ENCODE data around the gene SPIN1. TPM values are rescaled to one million over a fixed set of nuclear protein-coding genes. Genes with fewer than 3 reads are reported as not detected.
A peak's percentile ranks its signal among the peaks of the same experiment; 100 is the strongest.

SPIN1 gene
- total RNA-seq, 1 donor from 2014 or later, result 89.5 TPM

DNA sequence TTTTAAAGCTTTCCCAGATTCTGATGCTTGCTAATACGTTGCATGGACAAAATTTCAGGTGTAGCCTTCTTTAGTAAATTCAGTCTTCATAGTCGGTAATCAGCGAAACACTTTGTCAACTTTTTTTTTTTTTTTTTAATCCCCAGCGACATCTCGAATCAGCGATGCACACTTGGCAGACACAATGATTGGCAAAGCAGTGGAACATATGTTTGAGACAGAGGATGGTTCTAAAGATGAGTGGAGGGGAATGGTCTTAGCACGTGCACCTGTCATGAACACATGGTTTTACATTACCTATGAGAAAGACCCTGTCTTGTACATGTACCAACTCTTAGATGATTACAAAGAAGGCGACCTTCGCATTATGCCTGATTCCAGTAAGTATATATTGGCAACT is 80.0 kb downstream of the SPIN1 start:
- DNase-seq (ENCODE audit: low read depth) (no peak), FAIRE-seq (no peak)
- Histone ChIP-seq H3K4me3 (ENCODE audit: low read depth, low read length) (no peak overlapping the region), H3K36me3 (ENCODE audit: control insufficient read depth, insufficient read depth, low read length) (peaks cover 2% of the 10 kb centered on the region), H3K27me3 (ENCODE audit: control insufficient read depth, insufficient read depth, low read length) (no peaks in the 10 kb centered on the region)
- no peak for TF ChIP-seq CTCF (IDR thresholded peaks at IDR 0.05; ENCODE audit: insufficient read depth, low read length, severe bottlenecking)

DNA sequence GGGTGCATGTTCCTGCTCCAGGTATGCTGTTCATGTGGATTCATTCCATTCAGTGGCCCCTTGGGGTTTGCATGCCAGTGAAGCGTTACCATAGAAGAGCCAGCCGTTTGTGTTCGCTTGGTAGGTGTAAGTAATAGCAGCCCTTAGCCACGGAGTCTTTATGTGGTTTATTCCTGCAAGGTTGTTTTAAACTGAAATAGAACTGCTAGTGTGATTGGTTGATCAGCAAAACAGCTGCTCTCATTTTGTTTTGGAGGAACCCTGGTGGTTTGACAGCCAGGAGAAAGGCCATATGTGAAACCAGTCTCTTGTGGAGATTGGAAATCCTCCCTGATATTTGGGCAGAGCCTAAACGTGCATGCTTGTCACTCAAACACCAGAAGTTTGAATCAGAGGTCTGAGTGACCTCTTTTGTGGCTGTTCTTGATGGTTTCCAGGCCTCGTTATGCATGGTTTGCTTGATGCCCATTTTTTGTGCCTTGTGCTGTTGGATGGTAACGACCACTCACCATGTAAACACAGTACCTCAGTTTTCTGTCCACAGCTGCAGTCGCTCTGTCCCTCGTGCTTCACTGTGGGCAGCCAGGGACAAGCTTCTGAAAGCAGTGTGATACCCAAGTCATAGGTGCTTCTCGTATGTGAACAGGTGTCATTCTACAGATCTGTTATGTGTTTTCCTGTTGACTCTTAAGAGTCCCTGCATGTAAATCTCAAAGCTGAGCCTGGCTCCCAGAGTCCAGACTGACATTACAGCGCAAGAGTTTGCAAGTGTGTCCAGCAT is 88.4 kb downstream of the SPIN1 start:
- FAIRE-seq (peak; percentile 70), DNase-seq (ENCODE audit: low read depth) (no peak)
- no peaks in the 10 kb centered on the region for H3K27me3 ChIP-seq (ENCODE audit: control insufficient read depth, insufficient read depth, low read length)
- no peak for TF ChIP-seq CTCF (IDR thresholded peaks at IDR 0.05; ENCODE audit: insufficient read depth, low read length, severe bottlenecking)
- H3K36me3 ChIP-seq (ENCODE audit: control insufficient read depth, insufficient read depth, low read length), result peaks cover 5% of the 10 kb centered on the region
- no peak overlapping the region for H3K4me3 ChIP-seq (ENCODE audit: low read depth, low read length)

DNA sequence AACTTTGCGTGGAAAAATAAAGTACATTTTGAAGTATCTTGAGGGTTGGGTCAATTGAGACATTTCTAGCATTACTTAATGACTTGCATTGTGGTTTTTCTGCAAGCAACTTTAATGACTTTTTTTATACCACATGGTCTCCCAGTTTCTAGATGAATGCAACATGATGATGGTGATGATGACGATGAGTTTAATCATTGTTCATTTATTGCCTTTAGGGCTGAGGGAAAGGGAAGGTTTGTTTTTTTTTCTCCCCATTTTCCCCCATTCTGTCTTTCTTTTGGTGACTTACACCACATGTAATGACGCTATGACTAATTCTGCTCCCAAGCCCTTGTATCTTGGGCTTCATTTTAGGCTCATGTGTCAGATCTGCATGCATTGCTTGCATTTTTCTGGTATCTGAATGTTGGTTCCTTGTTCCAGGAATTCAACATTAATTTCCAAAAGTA is 89.1 kb downstream of the SPIN1 start:
- Histone ChIP-seq H3K4me3 (ENCODE audit: low read depth, low read length) (no peak overlapping the region), H3K36me3 (ENCODE audit: control insufficient read depth, insufficient read depth, low read length) (peaks cover 5% of the 10 kb centered on the region), H3K27me3 (ENCODE audit: control insufficient read depth, insufficient read depth, low read length) (no peaks in the 10 kb centered on the region)
- no peak for TF ChIP-seq CTCF (IDR thresholded peaks at IDR 0.05; ENCODE audit: insufficient read depth, low read length, severe bottlenecking)
- FAIRE-seq (no peak), DNase-seq (ENCODE audit: low read depth) (peak; percentile 79)

- TF ChIP-seq CTCF (IDR thresholded peaks at IDR 0.05; ENCODE audit: insufficient read depth, low read length, severe bottlenecking), result no peak
- no peaks in the 10 kb centered on the region for H3K27me3 ChIP-seq (ENCODE audit: control insufficient read depth, insufficient read depth, low read length)
- peaks cover 5% of the 10 kb centered on the region for H3K36me3 ChIP-seq (ENCODE audit: control insufficient read depth, insufficient read depth, low read length)
- FAIRE-seq (no peak), DNase-seq (ENCODE audit: low read depth) (no peak)
- no peak overlapping the region for H3K4me3 ChIP-seq (ENCODE audit: low read depth, low read length)
These were observed 90.0 kb downstream of the SPIN1 start for GRCh38 chr9:88478246-88478645.

DNA sequence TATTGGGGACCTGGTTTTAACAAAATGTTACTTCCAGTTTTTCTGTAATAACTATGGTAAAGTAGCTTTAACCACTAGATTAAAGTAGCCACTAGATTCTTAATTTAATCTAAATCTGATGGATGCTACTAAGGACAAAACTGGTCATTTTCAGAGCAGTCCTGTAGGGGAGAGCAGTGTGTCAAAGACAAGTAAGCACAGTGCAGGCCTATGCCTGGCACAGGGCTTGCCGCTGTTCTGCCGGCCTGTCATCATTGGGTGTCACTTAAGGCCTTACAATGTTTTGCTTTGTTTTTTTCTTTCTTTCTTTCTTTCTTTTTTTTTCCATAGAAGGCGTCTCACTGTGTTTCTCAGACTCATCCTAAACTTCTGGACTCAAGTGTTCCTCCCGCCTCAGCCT is 93.7 kb downstream of the SPIN1 start:
- Histone ChIP-seq H3K4me3 (ENCODE audit: low read depth, low read length) (no peak overlapping the region), H3K27me3 (ENCODE audit: control insufficient read depth, insufficient read depth, low read length) (no peaks in the 10 kb centered on the region), H3K36me3 (ENCODE audit: control insufficient read depth, insufficient read depth, low read length) (no peaks in the 10 kb centered on the region)
- DNase-seq (ENCODE audit: low read depth) (no peak), FAIRE-seq (no peak)
- TF ChIP-seq CTCF (IDR thresholded peaks at IDR 0.05; ENCODE audit: insufficient read depth, low read length, severe bottlenecking), result no peak

DNA sequence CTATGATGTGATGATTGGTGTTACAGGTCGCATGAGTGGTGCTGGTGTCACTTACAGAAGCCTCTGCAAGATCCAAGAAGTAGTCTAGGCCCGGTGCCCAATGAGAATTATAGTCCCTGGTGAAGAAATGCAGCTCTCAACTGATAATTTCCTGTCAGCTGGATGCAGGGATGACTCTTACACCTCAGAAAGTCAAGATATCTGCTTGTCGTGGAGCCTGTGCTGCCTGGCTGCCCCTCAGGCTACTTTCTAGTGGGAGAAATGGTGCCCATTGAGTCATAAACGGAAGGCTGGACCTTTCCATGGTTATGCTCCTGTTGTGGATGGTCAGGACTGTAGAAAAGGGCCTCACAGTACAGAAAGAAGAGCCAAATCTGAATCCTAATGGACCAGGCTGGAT is 99.9 kb downstream of the SPIN1 start:
- Histone ChIP-seq H3K4me3 (ENCODE audit: low read depth, low read length) (no peak overlapping the region), H3K36me3 (ENCODE audit: control insufficient read depth, insufficient read depth, low read length) (no peaks in the 10 kb centered on the region), H3K27me3 (ENCODE audit: control insufficient read depth, insufficient read depth, low read length) (no peaks in the 10 kb centered on the region)
- FAIRE-seq (no peak), DNase-seq (ENCODE audit: low read depth) (no peak)
- no peak for TF ChIP-seq CTCF (IDR thresholded peaks at IDR 0.05; ENCODE audit: insufficient read depth, low read length, severe bottlenecking)

Data from bronchial epithelial cell (primary cell).